RWPE1 (cell line): ENCODE measurements around the gene MARCHF3.
A peak's percentile ranks its signal among the peaks of the same experiment; 100 is the strongest.

Source experiments
- CTCF ChIA-PET: fragments of 350-600 bp; sonication (Branson Sonifier 250); formaldehyde crosslinking; extraction: SDS; loops from one replicate; lab custom pipeline; 2021; lab: Yijun Ruan, JAX
- POLR2A ChIA-PET: fragments of 400-600 bp; formaldehyde crosslinking; extraction: SDS; loops from one replicate; lab custom pipeline; 2020; ENCODE audit warnings: antibody characterized with exemption; ENCODE audit not compliant: low non-redundant PET; lab: Yijun Ruan, JAX
- DNase-seq: peaks from one replicate; pipeline ENCODE4 v3.0.0; 2012; ENCODE audit warnings: low spot score
- H3K27ac ChIP-seq: fragments of 450-650 bp; 2 replicates; pipeline ENCODE4 v1.5.1; 2017
- CTCF ChIP-seq: fragments of 450-650 bp; conservative IDR thresholded peaks from 2 replicates; pipeline ENCODE4 v1.5.1; 2017; ENCODE audit warnings: low read depth, mild to moderate bottlenecking

Gene MARCHF3

DNA sequence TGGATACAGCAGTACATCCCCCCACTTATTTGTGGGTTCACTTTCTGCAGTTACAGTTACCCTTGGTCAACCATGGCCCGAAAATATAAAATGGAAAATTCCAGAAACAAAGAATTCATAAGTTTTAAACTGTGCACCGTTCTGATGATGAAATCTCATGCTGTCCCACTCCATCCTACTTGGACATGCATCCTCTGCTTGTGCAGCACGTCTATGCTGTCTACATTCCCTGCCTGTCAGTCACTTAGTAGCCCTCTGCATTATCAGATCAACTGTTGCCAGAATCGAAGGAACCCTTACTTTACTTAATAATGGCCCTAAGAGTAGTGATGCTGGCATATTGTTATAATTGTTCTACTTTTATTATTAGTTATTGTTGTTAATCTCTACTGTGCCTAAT is 14.6 kb downstream of the MARCHF3 start:
- no peak overlapping the region for H3K27ac ChIP-seq
- ChIA-PET CTCF (interaction anchor here (0.7 to 1.1 kb wide), 2 partner anchors 14 to 98 kb away, joined by 3 to 6 read pairs; no protein-coding TSS in a partner anchor), POLR2A (interaction anchor here (0.6 kb wide), 1 partner anchor 10 kb away, joined by 4 read pairs; no protein-coding TSS in a partner anchor)
- DNase-seq: no peak
- TF ChIP-seq CTCF: no peak

- no peak for TF ChIP-seq CTCF
- DNase-seq: no peak
- POLR2A ChIA-PET: no interaction called here
- H3K27ac ChIP-seq: no peak overlapping the region
- CTCF ChIA-PET: interaction anchor here (0.7 to 1.1 kb wide), 2 partner anchors 8 to 15 kb away, joined by 3 to 6 read pairs; no protein-coding TSS in a partner anchor
These were observed 15.8 kb downstream of the MARCHF3 start for GRCh38 chr5:127014573-127014972.

- no peak for DNase-seq
- ChIA-PET CTCF (interaction anchor here (0.9 kb wide), 1 partner anchor 19 kb away, joined by 4 read pairs; no protein-coding TSS in a partner anchor), POLR2A (no interaction called here)
- TF ChIP-seq CTCF: no peak
- H3K27ac ChIP-seq: no peak overlapping the region
These were observed 17.0 kb downstream of the MARCHF3 start for GRCh38 chr5:127013407-127013806.

GRCh38 chr5:127012916-127013315 is 17.4 kb downstream of the MARCHF3 start:
- TF ChIP-seq CTCF: no peak
- CTCF ChIA-PET: interaction anchor here (0.9 kb wide), 1 partner anchor 18 kb away, joined by 4 read pairs; no protein-coding TSS in a partner anchor
- DNase-seq: no peak
- POLR2A ChIA-PET: no interaction called here
- H3K27ac ChIP-seq: no peak overlapping the region

GRCh38 chr5:127011961-127012644 is 18.3 kb downstream of the MARCHF3 start:
- no peak for TF ChIP-seq CTCF
- ChIA-PET POLR2A (no interaction called here), CTCF (interaction anchor here (0.8 kb wide), 1 partner anchor 42 kb away, joined by 3 read pairs; no protein-coding TSS in a partner anchor)
- no peak for DNase-seq
- H3K27ac ChIP-seq: no peak overlapping the region

GRCh38 chr5:127011153-127011552 is 19.2 kb downstream of the MARCHF3 start:
- ChIA-PET CTCF (interaction anchor here (0.8 kb wide), 1 partner anchor 41 kb away, joined by 3 read pairs; no protein-coding TSS in a partner anchor), POLR2A (no interaction called here)
- peak; percentile 27 for DNase-seq
- no peak for TF ChIP-seq CTCF
- H3K27ac ChIP-seq: no peak overlapping the region
